Panc1 (cell line): ENCODE measurements around the gene CYP4V2.

ENCODE experiments used
- CTCF ChIP-seq: fragments of 450-650 bp; IDR thresholded peaks from 2 replicates; pipeline ENCODE4 v1.5.1; 2017; ENCODE audit warnings: mild to moderate bottlenecking
- REST ChIP-seq, 2 experiments: IDR thresholded peaks; 2 replicates each; pipeline ENCODE4 v1.6.1; 2011 to 2012; ENCODE audit warnings: low read depth in 2 of 2, control low read depth in 1 of 2, low read length in 1 of 2, mild to moderate bottlenecking in 1 of 2, moderate library complexity in 1 of 2; ENCODE audit not compliant: insufficient read depth in 1 of 2

GRCh38 chr4:186159613-186160012 lies 31.8 kb upstream of the CYP4V2 start:
- no peak for TF ChIP-seq CTCF
- TF ChIP-seq REST (IDR thresholded peaks at IDR 0.05; ENCODE audit: insufficient read depth in 1 of 2, low read depth in 2 of 2, low read length in 1 of 2) = no peak
